Activated naive CD4-positive, alpha-beta T cell (primary cell): Measurements from ENCODE around the gene SINHCAF.
"Not testable (repeated sequence)": the region's sequence is repeated elsewhere in the genome, so short reads cannot be mapped to it uniquely, and the experiment has no call there.

Experiments used
- DNase-seq, 4 experiments: peaks; one replicate each; lab custom pipeline; 2025; lab: John Stamatoyannopoulos, UW

SINHCAF gene

DNA sequence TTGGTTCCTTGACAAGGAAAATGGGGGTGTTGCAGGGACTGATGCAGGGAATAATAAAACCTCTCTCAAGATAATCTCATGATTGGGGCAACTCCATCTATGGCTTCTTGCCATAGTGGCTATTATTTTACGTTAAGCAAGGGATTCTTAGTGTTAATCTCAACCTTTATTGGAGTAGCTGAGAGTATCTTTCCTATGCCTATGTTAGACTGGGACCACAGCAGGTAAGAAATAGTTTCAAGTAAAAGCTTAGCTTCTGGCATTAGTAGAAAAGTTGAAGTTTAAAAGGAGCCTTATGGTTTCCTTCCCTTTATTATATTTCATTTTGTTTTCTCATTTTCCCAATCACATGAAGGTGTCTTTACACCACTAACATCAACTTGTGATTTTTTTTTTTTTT, 16.7 kb downstream of the SINHCAF start:
- no peak for DNase-seq

GRCh38 chr12:31308116-31308515, 17.8 kb downstream of the SINHCAF start:
- DNase-seq = no peak

DNA sequence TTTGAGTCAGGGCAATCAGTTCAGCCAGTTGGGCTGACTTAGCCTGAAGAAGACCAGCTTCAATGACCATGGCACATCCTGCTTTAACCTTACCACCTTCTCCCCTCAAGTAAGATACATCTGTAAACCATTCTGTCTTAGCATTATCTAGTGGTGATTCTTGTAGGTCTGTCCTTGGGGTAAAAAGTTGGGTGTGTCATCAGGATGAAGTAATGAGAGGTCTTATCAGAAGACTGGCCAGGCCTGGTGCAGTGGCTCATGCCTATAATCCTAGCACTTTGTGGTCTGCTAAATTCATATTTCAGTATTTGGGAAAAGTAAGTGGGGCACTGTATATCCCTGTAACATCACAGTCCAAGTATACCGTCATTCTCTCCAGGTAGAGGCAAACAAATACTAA, 19.1 kb downstream of the SINHCAF start:
- no peak for DNase-seq

- no peak for DNase-seq
These were observed 22.5 kb downstream of the SINHCAF start for GRCh38 chr12:31303466-31303865.

DNA sequence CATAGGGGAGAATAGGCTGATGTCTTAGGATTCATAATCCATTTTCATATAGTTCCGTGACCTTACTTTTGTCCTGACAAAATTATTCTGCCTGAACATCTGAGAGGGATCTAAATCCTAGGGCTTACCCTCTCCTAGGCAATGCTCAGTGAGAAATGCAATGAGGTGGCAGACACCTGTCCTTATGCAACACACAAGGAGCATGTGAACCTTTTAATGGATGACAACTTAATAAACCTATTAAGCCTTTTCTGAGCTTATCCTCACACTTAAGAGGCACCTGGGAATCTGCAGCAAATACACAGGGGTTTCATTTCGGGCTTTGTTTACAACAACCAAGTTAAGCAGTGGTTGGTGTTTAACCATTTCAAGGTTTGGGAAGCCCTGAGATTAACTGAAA, 24.6 kb downstream of the SINHCAF start:
- no peak for DNase-seq

DNA sequence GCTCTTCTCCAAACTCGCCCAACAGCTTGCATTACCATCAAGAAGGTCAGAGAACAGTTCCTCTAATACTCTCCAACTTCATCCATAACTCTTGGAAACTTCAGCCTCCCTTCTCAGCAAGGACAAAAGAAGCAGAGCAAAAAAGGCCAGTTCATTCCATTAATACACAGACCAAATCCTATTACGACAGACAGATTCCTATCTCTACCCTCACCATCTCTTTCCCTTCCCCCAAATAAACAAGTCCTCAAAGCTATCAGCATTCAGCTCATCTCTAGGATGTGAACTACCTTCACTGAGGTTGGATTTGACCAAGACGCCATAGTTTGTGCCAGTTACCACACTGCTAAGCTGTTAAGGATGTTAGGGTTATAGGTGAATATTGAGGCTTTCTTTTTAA, 25.2 kb downstream of the SINHCAF start:
- DNase-seq = no peak

- no peak for DNase-seq
These were observed 25.6 kb downstream of the SINHCAF start for GRCh38 chr12:31300341-31300740.

DNA sequence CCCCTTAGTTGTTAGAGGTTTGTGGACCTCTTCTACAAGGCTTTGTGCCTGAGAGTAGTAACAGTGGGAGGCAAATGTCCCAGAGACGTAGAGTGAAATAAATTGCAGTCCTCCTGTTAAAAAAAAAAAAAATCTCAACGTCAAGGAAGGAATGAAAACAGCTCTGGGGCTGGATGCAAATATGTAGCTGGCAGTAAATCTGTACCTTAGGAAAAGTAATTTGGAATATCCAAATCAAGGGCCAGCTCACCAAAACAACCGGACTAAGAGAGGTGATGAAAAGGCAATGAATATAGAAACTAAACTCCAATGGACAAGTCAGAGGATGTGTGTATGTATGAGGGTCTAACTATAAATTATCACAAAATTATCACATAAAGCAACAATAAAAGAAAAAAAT, 27.0 kb downstream of the SINHCAF start:
- DNase-seq = no peak

GRCh38 chr12:31298515-31298910, 27.4 kb downstream of the SINHCAF start:
- no peak for DNase-seq

- no peak for DNase-seq
These were observed 28.1 kb downstream of the SINHCAF start for GRCh38 chr12:31297572-31298514.

GRCh38 chr12:31289441-31289840, 36.5 kb downstream of the SINHCAF start:
- no peak for DNase-seq

- DNase-seq = no peak
These were observed 37.6 kb downstream of the SINHCAF start for GRCh38 chr12:31288381-31288780.

- DNase-seq = no peak
These were observed 45.8 kb downstream of the SINHCAF start for GRCh38 chr12:31280183-31280582.

GRCh38 chr12:31279390-31279924, 46.5 kb downstream of the SINHCAF start:
- no peak for DNase-seq

- DNase-seq = no peak
These were observed 47.1 kb downstream of the SINHCAF start for GRCh38 chr12:31278832-31279231.

- no peak for DNase-seq
These were observed 47.5 kb downstream of the SINHCAF start for GRCh38 chr12:31278424-31278823.

DNA sequence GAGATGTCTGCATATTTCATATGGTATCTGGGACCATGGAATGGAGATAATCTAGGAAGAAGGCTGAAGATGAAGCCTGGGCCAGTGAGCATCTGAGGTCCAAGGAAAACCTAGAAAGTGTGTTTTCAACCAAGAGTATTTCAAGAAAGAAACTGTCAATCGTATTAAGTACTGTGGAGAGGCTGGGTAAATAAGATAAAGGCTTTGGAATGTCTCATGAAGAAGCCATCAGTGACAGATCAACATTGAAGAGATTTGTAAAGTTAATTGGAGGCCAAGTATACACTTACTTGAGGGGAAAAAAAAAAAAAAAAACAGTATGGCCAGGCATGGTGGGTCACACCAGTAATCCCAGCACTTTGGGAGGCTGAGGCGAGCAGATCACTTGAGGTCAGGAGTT, 48.9 kb downstream of the SINHCAF start:
- no peak for DNase-seq

GRCh38 chr12:31275491-31275890, 50.5 kb downstream of the SINHCAF start:
- DNase-seq = no peak

DNA sequence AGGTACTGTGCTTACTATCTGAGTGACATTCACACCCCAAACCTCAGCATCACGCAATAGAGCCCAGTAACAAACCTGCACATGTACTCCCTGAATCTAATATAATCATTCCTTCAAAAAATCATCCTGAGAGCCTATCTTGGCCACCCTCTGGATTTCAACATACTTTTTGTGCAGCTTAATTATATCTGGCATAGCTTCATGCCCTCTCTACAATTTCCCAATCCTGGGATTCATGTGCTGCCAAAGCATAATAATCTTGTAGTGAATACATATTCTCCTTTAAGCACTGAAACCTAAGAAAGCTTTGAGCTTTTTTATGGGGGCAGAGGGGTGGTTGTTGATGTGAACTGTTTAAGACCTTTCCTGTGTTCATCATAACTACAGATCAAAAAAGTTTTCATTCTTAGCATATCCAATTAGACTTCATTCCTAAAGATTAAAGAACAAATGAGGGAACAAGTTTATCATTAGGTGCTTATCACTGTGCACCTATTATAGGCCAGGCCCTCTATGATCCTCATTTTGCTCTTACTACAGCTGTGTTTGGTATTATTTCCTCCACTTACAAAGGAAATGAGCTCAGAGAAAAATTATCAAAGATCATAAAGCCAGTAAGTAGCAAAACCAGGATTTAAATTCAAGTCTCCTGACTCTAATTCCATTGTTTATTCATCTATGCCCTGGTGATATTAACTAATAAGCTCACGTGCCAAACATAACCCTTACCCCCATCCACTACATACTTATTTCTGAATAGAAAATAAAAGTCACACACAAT, 51.2 kb downstream of the SINHCAF start:
- DNase-seq = no peak

DNA sequence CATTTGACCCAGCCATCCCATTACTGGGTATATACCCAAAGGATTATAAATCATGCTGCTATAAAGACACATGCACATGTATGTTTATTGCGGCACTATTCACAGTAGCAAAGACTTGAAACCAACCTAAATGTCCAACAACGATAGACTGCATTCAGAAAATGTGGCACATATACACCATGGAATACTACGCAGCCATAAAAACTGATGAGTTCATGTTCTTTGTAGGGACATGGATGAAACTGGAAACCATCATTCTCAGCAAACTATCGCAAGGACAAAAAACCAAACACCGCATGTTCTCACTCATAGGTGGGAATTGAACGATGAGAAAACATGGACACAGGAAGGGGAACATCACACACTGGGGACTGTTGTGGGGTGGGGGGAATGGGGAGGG, 52.2 kb downstream of the SINHCAF start:
- DNase-seq = not testable (repeated sequence)

DNA sequence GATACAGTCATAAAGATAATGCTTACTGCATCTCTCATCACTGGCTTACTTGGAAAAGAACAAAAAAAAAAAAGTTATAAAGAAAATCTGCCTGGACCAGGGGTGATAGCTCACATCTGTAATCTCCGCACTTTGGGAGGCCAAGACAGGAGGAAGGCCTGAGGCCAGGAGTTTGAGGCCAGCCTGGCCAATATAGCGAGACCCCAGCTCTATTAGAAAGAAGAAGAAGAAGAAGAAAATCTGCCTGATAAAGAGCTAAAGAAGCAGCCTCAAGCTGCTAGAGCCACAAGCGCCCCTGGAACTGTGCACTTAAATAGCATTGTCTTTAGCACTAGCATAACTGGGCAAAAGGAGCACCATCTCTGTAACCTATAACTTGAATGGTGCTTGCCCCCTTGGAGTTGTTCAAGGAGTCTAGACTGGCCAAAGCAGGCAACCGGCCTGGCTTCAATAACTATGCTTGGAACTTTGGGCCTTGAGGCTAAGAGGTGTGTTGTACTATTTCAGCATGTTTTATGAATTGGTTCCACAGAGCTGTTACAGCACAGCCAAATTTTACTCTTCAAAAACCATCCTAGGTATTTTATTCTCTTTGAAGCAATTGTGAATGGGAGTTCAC, 53.2 kb downstream of the SINHCAF start:
- no peak for DNase-seq

DNA sequence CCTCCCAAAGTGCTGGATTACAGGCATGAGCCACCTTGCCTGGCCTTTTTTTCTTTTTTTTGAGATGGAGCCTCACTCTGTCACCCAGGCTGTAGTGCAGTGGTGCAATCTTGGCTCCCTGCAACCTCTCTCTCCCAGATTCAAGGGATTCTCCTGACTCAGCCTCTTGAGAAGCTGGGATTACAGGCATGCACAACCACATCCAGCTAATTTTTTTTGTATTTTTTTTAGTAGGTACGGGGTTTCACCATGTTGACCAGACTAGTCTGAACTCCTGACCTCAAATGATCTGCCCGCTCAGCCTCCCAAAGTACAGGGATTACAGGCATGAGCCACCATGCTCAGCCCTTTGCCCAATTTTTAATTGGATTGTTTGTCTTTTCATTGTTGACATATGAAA, 58.0 kb downstream of the SINHCAF start:
- DNase-seq = no peak
